Astrocyte (in vitro differentiated cells and primary cell): ENCODE data around the gene KIF23.

Source experiments
- CTCF ChIP-seq: IDR thresholded peaks from 2 replicates; pipeline ENCODE4 v1.5.1; 2011; ENCODE audit warnings: low read depth, mild to moderate bottlenecking, inconsistent platforms, low read length, moderate library complexity; ENCODE audit not compliant: insufficient read depth
- EZH2 ChIP-seq: IDR thresholded peaks from 2 replicates; pipeline ENCODE4 v1.6.1; 2012; ENCODE audit warnings: mild to moderate bottlenecking, low read length, inconsistent platforms; ENCODE audit not compliant: insufficient read depth

GRCh38 chr15:69479971-69480370 lies 65.8 kb downstream of the KIF23 start:
- TF ChIP-seq CTCF (no peak), EZH2 (no peak)
